Activated T-helper 9 cell treated with anti-CD3 and anti-CD28 coated beads, Interleukin-2, amount 50 U/mL, for 16 hours (primary cell): ENCODE measurements around the gene CYP4X1.
"Not testable (repeated sequence)": the region's sequence is repeated elsewhere in the genome, so short reads cannot be mapped to it uniquely, and the experiment has no call there.

Experiments
- DNase-seq: peaks from one replicate; pipeline ENCODE4 v3.0.0-alpha.2; 2020; ENCODE audit warnings: low read depth

The CYP4X1 gene

GRCh38 chr1:47023268-47024140, at the start of gene CYP4X1:
Gene CYP4X1 (plus strand): TSS chr1:47023669. CDS start chr1:47023818, 149 bp downstream.
- no peak for DNase-seq

GRCh38 chr1:46983166-46983829, 40.2 kb upstream of the CYP4X1 start:
- DNase-seq: no peak

DNA sequence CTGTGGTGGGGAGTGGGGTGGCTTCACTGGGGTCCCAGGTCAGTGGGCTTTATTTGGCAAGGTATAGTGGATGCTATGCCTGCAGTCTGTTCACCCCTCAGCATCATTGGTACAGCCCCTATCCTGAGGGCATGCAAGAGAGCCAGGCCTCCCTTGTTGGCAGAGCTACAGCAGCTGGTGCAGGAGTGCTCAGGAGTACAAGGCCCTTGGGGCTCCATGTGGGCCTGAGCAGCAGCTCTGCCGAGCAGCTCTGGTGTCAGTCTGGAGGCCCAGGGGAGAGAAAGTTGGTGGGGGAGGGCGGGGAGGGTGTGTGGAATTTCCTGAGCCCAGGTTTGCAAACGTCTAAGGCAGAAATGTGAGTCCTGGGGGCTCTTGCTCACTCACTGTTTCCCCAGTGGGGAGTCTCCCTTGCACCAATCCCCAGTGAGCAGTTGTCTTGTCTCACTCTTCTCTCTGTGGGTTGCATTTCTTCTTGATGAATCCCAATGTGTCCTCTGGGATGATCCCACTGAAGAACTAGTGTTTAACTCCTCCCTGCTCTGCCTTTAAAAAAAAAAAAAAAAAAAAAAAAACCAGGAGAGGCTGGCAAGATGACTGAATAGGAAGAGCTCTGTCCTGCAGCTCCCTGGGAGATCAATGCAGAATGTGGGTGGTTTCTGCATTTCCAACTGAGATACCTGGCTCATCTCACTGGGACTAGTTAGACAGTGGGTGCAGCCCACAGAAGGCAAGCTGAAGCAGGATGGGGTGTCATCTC, 39.5 kb upstream of the CYP4X1 start:
- no peak for DNase-seq

DNA sequence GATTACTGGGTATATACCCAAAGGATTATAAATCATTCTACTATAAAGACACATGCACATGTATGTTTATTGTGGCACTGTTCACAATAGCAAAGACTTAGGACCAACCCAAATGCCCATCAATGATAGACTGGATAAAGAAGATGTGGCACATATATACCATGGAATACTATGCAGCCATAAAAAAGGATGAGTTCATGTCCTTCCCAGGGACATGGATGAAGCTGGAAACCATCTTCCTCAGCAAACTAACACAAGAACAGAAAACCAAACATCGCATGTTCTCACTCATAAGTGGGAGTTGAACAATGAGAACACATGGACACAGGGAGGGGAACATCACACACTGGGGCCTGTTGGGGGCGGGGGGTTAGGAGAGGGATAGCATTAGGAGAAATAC, 32.9 kb upstream of the CYP4X1 start:
- not testable (repeated sequence) for DNase-seq

- no peak for DNase-seq
These were observed 32.2 kb upstream of the CYP4X1 start for GRCh38 chr1:46991083-46991923.

GRCh38 chr1:46996659-46997281, 26.7 kb upstream of the CYP4X1 start:
- no peak for DNase-seq

DNA sequence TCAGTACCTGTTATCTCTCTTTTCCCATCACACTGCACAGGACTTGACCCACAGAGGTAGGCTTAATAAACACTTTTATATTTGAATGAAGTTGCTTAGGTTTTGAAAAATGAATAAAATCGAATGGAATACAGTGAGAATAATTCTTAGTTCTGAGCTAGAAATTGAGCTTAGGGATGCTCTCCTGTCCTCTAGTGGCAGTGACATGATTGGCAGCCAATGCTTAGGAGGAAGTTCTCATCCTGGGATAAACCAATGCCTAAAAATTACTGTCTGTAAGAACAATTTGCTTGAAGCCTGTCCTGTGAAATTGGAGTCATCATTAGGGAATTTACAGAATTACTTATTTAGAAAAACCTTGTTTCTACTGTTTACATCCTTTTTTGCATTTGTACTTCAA, 21.3 kb upstream of the CYP4X1 start:
- no peak for DNase-seq

DNA sequence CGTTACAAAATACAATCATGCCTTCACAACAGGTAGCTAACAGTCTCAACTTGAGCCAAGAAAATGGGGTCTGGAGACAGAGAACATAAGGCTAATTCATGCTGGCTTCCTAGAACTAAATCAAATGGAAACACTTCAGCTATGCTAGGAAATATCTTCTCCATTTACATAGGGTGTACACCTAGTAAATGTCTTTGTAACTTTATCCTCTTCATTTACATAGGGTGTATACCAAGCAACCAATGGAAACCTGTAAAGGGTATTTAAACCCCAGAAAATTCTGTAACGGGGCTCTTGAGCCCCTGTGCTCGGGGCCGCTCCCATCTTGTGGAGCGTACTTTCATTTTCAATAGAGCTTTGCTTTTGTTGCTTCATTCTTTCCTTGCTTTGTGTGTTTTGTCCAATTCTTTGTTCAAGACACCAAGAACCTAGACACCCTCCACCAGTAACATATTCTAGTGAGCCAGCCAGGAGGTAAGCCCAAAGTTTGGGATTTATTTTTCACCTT, 19.5 kb upstream of the CYP4X1 start:
- no peak for DNase-seq

- not testable (repeated sequence) for DNase-seq
These were observed 17.0 kb upstream of the CYP4X1 start for GRCh38 chr1:47006437-47006836.

DNA sequence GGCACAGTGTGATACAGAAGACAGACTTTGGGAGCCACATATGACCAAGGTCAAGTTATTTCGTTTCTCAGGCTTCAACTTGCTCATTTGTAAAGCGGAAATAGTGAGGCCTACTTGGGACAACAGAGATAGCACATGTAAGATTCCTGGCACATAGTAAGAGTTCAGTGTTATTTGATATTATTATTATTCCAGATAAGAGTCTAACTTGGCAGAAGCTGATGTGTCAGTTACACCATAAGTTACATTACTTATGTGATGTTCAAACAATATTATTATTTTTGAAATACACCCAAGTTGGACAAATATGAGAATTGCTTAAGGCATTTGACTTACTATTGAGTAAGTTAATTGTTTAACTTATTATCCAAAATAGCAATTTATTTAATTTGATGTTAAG, 10.2 kb upstream of the CYP4X1 start:
- no peak for DNase-seq

DNA sequence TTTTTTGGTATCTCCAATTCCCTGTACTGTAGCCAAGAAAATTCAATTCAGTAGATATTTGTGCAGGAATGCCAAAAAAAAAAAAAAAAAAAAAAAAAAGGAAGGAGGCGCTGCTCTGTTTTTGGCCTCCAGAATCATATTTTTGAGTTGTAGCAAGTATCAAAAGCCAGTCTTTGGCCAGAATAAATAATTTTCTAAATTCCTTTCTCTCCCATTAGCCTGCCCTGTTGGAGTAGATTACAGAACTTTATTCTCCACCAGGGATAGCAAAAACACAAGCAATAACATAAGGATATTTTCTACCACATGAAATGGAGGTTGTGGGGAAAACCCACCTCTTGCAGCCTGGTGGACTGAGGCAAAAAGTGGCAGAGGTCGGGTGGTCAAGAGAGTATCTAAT, 2.4 kb upstream of the CYP4X1 start:
- no peak for DNase-seq

DNA sequence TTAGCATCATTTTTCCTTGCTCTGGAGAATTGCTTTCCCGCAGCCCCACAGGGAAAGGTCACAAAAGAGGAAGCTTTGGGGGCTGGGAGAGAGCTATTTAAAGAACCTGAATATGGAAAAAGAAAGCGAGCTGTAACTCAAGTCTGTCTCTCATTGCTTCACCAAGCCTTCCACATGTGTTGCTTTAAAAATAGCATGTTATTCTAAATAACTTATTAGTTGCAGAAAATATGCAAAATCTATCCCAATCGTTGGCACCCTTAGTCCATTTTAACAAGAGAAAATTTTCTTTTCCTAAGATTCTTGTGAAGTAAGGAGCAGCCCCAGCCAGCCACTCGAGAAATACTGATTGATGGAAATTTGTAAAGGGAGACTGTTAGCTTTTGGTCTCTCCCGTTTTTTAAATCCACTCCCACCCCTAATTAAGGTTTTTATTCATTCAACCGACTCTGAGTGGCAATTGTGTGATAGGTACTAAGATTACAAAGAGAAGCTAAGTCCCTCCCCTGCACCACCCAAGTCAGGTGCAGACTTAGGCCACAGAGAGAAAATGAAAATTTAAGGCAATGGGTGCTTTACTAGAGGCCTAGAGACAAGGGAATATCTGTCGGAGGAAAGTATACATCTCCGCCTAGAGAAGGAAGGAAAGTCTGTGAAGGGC, 802 bp downstream of the CYP4X1 start:
- no peak for DNase-seq

DNA sequence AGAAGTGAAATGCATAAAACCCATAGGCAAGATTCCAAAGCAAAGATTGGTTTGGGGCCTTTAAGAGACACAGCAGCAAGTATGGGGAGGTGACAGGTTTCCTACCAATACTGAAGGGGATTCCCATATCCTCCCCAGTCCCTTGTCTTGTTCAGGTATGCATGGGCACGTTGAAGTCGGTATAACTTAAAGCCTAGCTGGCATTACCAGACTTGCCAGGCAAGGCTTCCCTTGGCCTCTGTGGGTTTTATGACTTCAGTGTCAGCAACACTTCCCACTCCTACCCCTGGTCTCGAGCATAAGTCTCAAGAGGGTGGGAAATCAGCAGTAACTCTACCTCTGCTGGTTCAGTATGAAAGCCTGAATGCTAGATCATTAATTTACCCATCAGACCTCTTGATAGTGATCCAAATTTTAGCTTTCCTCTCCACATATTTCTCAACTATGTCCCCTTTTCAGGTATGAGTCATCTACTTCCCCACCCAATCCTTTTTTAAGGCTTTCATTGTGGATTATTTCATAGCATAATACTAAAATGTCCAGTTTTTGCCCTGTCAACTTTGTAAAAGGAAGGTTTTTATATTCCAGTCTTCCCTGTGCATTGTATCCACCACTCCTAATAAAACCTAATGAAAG, 6.8 kb downstream of the CYP4X1 start:
- no peak for DNase-seq

GRCh38 chr1:47031059-47031458, 7.6 kb downstream of the CYP4X1 start:
- DNase-seq: no peak

- no peak for DNase-seq
These were observed 8.1 kb downstream of the CYP4X1 start for GRCh38 chr1:47031585-47031984.

GRCh38 chr1:47036764-47037163, 13.3 kb downstream of the CYP4X1 start:
- DNase-seq: no peak

- no peak for DNase-seq
These were observed 35.9 kb downstream of the CYP4X1 start for GRCh38 chr1:47059376-47059775.

DNA sequence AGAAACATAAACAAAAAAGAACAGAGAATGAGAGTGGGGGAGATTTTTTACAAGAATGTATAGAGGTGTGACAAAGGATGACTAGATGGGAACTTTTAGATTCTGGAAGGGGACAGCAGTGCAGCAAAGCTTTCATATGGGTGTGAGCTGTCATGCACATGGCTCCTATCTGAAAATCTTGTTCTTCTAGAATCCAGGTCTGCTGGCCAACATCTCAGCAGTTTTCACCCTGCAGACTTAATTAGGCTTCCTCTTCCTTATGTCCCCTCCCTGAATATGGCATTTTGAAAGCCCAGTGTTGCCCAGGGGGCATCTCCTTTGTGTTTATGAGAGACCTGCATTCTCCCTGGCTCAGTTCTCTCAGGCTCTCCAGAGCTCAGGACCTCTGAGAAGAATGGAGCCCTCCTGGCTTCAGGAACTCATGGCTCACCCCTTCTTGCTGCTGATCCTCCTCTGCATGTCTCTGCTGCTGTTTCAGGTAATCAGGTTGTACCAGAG, 43.7 kb downstream of the CYP4X1 start, which contains the start of gene CYP4Z1:
Gene CYP4Z1, plus strand, starts transcription at position 135 of the 498 bp plus-strand sequence. Its CDS starts 260 bp downstream, at position 395.
- DNase-seq: no peak

GRCh38 chr1:47069080-47069479, 45.6 kb downstream of the CYP4X1 start:
- DNase-seq: not testable (repeated sequence)

GRCh38 chr1:47069509-47069908, 46.0 kb downstream of the CYP4X1 start:
- not testable (repeated sequence) for DNase-seq
